ENCODE data around the gene HAUS7. TPM values are rescaled to one million over a fixed set of nuclear protein-coding genes. Genes with fewer than 3 reads are reported as not detected.

The HAUS7 gene
- total RNA-seq, 2 experiments from 2014 or later, result 42.5 to 47.9 TPM

DNA sequence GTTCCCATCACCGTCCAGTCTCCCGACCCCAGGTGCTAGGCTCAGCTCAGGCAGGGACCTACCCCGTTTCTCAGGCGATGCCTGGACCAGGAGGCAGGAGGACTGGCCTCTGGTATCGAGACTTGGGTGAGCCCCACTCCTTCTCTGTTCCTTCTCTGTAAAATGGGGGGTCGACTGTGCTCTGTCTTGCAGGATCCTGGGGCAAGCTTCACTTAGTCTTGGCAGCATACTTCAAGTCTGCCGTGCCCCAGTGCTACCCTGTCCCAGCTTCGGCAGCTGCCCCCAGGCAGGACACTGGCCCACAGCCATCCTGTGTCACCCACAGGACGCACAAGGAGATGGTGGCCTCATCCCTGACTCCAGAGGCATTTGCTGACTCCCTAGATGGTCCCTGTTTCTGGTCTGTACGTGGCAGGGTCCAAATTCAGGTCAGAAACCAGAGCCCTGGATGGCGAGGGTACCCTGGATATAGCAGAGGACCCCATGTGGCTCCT is 7.0 kb upstream of the HAUS7 start:
- no TSS peak for BruUV-seq (replicated peaks)
- no peak for DNase-seq (ENCODE audit: low spot score)
- Histone ChIP-seq H3K9me2 (ENCODE audit: insufficient read depth, low read length) (no peaks in the 10 kb centered on the region), H3K36me3 (ENCODE audit: insufficient read depth, low read length) (no peaks in the 10 kb centered on the region), H3K4me1 (ENCODE audit: insufficient read depth, low read length, poor library complexity, severe bottlenecking) (no peaks in the 10 kb centered on the region), H3K4me3 (ENCODE audit: low read depth, low read length, poor library complexity, severe bottlenecking) (no peak overlapping the region), H3K4me2 (ENCODE audit: low read length) (no peak overlapping the region), H2AFZ (ENCODE audit: low read length) (no peak overlapping the region), H4K20me1 (ENCODE audit: insufficient read depth, low read length) (no peaks in the 10 kb centered on the region), H3K79me2 (ENCODE audit: insufficient read depth, low read depth, low read length) (no peaks in the 10 kb centered on the region), H3K27ac (ENCODE audit: low read depth, low read length, poor library complexity, severe bottlenecking) (no peak overlapping the region), H3K9me3 (ENCODE audit: low read length) (no peaks in the 10 kb centered on the region)
- TF ChIP-seq CTCF (conservative IDR thresholded peaks at IDR 0.05; ENCODE audit: low read length), result no peak
- no peak for TF ChIP-seq EZH2phosphoT487 (IDR thresholded peaks at IDR 0.05; ENCODE audit: borderline replicate concordance, low read depth, low read length)
- ChIA-PET CTCF (ENCODE audit: unreplicated experiment) (no interaction called here), POLR2A (no interaction called here)
- intact Hi-C loops (cut with micrococcal nuclease; ENCODE audit: unreplicated experiment), result no loop called here

DNA sequence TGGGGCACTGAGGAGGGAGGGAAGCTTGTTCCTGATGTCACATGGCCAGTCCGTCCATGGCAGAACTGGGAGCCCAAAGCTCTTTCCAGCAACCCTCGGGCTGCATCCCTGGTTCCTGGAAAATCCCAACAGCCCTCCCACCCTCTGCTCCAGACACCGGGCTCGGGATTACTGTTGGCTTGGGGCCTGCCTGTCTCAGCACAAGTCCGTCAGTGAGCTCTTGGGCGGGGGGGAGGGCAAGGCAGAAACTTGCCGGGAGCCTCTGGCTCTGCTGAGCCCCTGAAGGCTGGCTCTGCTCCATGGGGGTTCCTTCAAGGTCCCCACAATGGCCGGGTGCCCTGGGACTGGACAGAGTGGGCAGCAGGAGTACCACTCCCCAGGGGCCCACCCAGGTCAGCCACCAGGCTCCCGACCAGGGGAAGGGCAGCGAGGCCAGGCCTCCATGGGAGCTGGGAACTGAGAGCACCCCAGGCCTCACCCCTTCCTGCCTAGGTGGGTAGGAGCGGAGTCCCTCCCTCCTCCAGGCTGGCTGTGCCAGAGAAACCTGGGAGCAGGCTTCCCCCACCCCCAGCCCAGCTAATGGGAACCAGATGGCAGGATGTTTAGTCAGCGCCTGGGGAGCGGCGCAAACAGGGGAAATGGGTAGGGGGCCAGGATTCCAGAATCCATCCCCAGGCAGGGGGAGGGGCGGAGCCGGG is 6.4 kb upstream of the HAUS7 start:
- Histone ChIP-seq H3K79me2 (ENCODE audit: insufficient read depth, low read depth, low read length) (no peaks in the 10 kb centered on the region), H3K9me2 (ENCODE audit: insufficient read depth, low read length) (no peaks in the 10 kb centered on the region), H3K4me2 (ENCODE audit: low read length) (no peak overlapping the region), H3K36me3 (ENCODE audit: insufficient read depth, low read length) (no peaks in the 10 kb centered on the region), H4K20me1 (ENCODE audit: insufficient read depth, low read length) (no peaks in the 10 kb centered on the region), H3K9me3 (ENCODE audit: low read length) (no peaks in the 10 kb centered on the region), H3K4me1 (ENCODE audit: insufficient read depth, low read length, poor library complexity, severe bottlenecking) (no peaks in the 10 kb centered on the region), H2AFZ (ENCODE audit: low read length) (no peak overlapping the region), H3K4me3 (ENCODE audit: low read depth, low read length, poor library complexity, severe bottlenecking) (no peak overlapping the region), H3K27ac (ENCODE audit: low read depth, low read length, poor library complexity, severe bottlenecking) (no peak overlapping the region)
- no TSS peak for BruUV-seq (replicated peaks)
- no peak for DNase-seq (ENCODE audit: low spot score)
- ChIA-PET POLR2A (no interaction called here), CTCF (ENCODE audit: unreplicated experiment) (interaction anchor here (0.6 kb wide), 1 partner anchor 131 kb away, joined by 5 read pairs; no protein-coding TSS in a partner anchor)
- TF ChIP-seq CTCF (conservative IDR thresholded peaks at IDR 0.05; ENCODE audit: low read length) (no peak), EZH2phosphoT487 (IDR thresholded peaks at IDR 0.05; ENCODE audit: borderline replicate concordance, low read depth, low read length) (no peak)
- intact Hi-C loops (cut with micrococcal nuclease; ENCODE audit: unreplicated experiment), result no loop called here

DNA sequence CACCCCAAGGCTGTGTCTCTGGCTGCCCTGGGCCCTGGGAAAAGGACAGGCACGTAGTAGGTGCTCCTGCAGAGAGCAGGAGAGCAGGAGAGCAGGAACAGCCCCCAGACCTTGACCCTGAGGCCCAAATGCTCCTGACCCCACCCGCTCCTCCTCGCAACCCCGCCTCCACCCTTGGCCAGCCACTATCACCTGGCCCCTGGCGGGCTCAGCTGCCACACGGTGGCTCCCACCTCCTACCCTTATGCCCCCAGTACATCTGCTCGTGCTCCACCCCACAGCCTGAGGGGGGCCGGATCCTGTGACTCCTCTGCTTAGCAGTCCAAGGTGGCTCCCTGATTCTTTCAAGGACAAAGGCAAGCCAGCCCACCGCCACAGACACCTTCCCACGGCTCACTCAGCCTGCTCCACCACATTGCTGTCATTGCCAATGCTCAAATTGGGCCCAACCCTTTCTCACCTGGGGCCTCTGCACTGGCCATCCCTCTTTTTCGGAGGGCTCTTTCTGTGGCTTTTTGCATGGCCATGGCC is 5.4 kb upstream of the HAUS7 start:
- intact Hi-C loops (cut with micrococcal nuclease; ENCODE audit: unreplicated experiment), result no loop called here
- no peaks in the 10 kb centered on the region for H3K4me1 ChIP-seq (ENCODE audit: insufficient read depth, low read length, poor library complexity, severe bottlenecking)
- no peaks in the 10 kb centered on the region for H3K79me2 ChIP-seq (ENCODE audit: insufficient read depth, low read depth, low read length)
- H3K9me3 ChIP-seq (ENCODE audit: low read length), result no peaks in the 10 kb centered on the region
- no peak overlapping the region for H3K27ac ChIP-seq (ENCODE audit: low read depth, low read length, poor library complexity, severe bottlenecking)
- BruUV-seq (replicated peaks), result no TSS peak
- no peaks in the 10 kb centered on the region for H3K36me3 ChIP-seq (ENCODE audit: insufficient read depth, low read length)
- no peak overlapping the region for H3K4me2 ChIP-seq (ENCODE audit: low read length)
- CTCF ChIA-PET (ENCODE audit: unreplicated experiment), result interaction anchor here (1.0 kb wide), 1 partner anchor 15 kb away, joined by 3 read pairs; no protein-coding TSS in a partner anchor
- no peak for DNase-seq (ENCODE audit: low spot score)
- TF ChIP-seq CTCF (conservative IDR thresholded peaks at IDR 0.05; ENCODE audit: low read length) (no peak), EZH2phosphoT487 (IDR thresholded peaks at IDR 0.05; ENCODE audit: borderline replicate concordance, low read depth, low read length) (no peak)
- no peak overlapping the region for H2AFZ ChIP-seq (ENCODE audit: low read length)
- H4K20me1 ChIP-seq (ENCODE audit: insufficient read depth, low read length), result no peaks in the 10 kb centered on the region
- no peak overlapping the region for H3K4me3 ChIP-seq (ENCODE audit: low read depth, low read length, poor library complexity, severe bottlenecking)
- H3K9me2 ChIP-seq (ENCODE audit: insufficient read depth, low read length), result no peaks in the 10 kb centered on the region
- POLR2A ChIA-PET, result no interaction called here
